ENCODE results near the gene TTC9B.

Gene TTC9B

DNA sequence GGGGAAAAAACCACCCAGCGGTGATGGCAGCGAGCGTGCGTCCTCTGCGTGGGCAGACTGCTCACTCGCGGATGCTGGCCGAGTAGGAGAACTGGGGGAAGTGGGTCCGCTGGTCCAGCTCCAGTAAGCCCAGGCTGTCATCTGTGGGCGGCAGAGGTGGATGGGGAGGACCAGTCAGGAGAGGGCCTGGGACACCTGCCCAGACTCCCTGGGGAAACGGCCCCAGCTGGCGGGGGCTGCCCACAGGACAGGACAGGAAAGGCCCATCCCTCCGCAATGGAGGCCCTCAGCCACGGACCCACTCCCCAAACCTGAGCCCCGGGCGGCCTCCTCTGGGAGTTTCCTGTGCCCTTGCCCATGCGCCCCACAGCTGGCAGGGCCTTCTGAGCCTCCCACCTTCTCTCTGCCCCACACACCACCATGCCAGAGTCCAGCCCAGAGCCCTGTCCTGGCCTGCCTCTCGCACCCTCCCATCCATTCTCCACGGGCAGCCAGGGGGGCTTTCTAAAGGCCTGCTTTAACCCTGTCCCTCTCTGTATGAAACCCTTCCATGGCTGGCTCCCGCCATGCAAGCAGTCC is 15.7 kb upstream of the TTC9B start:
- no peak overlapping the region for H3K4me3 ChIP-seq (replicated peaks; ENCODE audit: low read depth, low read length)
- TF ChIP-seq, protein P1, sequence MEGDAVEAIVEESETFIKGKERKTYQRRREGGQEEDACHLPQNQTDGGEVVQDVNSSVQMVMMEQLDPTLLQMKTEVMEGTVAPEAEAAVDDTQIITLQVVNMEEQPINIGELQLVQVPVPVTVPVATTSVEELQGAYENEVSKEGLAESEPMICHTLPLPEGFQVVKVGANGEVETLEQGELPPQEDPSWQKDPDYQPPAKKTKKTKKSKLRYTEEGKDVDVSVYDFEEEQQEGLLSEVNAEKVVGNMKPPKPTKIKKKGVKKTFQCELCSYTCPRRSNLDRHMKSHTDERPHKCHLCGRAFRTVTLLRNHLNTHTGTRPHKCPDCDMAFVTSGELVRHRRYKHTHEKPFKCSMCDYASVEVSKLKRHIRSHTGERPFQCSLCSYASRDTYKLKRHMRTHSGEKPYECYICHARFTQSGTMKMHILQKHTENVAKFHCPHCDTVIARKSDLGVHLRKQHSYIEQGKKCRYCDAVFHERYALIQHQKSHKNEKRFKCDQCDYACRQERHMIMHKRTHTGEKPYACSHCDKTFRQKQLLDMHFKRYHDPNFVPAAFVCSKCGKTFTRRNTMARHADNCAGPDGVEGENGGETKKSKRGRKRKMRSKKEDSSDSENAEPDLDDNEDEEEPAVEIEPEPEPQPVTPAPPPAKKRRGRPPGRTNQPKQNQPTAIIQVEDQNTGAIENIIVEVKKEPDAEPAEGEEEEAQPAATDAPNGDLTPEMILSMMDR (IDR thresholded peaks at IDR 0.05; ENCODE audit: low read length, missing control alignments), result no peak
- DNase-seq (ENCODE audit: low read depth), result no peak

DNA sequence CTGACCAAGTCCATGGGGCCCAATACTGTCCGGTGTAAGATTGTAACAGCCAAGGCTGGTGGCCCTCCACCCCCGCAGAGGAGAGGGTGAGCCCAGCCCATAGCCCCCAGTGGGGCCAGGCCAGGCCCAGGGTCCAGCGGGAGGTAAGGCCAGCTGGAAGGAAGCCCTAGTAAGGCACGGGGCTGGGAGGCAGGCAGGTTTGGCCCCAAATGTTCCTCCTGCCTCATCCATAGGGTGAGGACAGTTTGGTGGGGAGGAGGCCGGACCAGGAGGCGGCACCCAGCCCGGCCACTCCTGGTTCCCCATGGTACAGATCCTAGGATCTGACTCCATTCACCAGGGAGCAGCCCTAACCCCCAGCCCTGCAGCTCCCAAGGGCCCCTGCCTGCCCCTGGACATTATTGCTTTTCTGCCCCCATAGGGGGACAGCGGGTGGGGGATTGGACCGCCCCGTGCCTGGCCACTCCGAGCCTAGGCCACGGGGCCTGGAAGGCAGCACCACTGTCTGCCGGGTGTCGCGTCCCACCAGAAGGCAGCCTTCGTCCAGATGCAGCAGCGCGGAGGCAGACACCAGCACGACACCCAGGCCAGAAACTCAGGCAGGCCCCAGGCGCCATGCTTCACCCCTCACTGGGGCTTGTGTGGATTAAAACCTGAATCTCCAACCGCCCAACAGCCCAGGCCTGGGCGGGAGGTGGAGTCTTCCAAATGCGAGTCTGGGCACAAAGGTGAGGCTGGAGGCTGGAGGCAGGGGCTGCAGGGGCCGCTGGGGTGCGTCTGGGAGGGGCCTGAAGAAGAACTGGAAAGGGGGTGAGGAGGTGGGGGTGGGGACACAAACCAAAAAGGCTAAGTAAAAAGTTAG is 15.0 kb upstream of the TTC9B start:
- no peak for DNase-seq (ENCODE audit: low read depth)
- TF ChIP-seq, protein P1 (IDR thresholded peaks at IDR 0.05; ENCODE audit: low read length, missing control alignments), result no peak
- no peak overlapping the region for H3K4me3 ChIP-seq (replicated peaks; ENCODE audit: low read depth, low read length)

DNA sequence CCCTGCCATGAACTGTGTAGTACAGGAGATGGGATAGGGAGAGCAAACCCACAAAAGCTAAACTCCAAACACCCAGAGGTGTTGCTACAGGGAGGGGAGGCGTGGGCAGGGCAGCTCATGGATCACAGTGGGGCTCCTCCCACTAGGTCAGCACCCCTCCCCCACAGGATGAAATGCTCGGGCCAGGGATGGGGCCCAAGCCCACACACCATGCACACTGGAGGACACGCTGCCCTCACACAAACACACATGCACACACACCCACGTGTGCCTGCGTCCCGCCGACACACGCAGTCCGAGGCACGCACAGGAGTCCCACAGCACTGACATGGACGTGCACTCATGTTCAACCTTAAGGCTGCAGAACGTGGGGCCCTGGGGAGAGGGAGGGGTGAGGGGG is 14.3 kb upstream of the TTC9B start:
- no peak for DNase-seq (ENCODE audit: low read depth)
- TF ChIP-seq, protein P1 (IDR thresholded peaks at IDR 0.05; ENCODE audit: low read length, missing control alignments), result no peak
- no peak overlapping the region for H3K4me3 ChIP-seq (replicated peaks; ENCODE audit: low read depth, low read length)

DNA sequence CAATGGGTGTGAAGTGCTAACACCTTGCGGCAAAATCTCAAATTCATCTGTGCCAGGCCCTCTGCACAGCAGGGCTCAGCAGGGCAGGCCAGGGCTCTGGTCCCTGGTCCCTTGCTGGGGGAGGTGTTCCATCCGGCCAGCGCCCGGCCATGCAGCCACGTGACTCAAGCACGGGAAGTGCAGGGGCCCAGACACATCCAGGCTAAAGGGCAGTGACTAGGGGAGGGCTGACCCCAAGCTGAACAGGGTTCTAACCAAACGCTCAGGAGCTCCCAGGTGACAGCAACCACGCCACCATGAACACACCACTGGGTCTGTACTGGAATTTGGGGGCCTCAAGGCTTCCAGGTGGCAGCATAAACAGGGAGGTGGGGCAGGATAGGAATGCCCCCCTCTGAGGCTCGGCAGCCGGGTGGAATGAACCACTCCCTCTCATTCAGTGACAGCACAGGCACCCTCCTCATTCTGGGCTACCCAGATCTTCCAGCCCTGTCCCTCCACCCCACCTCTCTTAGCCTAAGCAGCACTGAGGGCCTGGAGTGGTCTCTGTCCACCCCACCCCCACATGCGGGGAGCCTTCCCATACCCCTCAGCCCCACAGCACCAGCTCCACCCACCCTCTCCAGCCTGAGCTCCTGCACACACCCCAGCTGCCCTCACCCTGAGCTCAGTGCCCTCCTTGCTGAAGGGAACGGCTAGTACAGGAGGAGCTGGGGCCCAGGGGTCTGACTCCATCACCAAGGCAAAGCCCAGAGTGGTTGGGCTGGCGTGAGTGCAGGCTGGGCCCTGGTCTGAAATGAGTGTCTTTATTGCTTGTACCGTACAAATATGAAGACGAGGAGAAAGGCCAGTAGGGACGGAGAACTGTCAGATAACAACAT is 13.6 kb upstream of the TTC9B start:
- H3K4me3 ChIP-seq (replicated peaks; ENCODE audit: low read depth, low read length), result no peak overlapping the region
- DNase-seq (ENCODE audit: low read depth), result no peak
- TF ChIP-seq, protein P1 (IDR thresholded peaks at IDR 0.05; ENCODE audit: low read length, missing control alignments), result no peak

DNA sequence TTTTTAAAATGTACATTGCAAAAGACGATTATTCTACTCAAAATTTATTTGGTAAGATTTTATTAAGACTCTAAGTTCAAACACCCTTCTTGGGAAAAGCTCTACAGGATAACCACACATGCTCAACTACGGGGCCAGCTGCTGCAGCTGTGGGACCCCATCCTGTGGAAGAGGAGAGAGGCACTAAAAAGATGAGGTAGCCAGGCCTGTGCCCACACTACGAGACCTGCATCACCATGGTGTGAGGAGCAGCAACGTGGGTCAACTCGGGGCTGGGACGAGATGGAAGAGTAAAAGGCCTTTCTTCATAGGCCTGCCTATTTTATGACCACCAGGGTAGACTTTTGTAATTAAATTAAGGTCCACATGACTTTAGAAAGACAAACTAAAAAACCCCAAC is 12.9 kb upstream of the TTC9B start:
- no peak for DNase-seq (ENCODE audit: low read depth)
- TF ChIP-seq, protein P1 (IDR thresholded peaks at IDR 0.05; ENCODE audit: low read length, missing control alignments), result no peak
- H3K4me3 ChIP-seq (replicated peaks; ENCODE audit: low read depth, low read length), result no peak overlapping the region

DNA sequence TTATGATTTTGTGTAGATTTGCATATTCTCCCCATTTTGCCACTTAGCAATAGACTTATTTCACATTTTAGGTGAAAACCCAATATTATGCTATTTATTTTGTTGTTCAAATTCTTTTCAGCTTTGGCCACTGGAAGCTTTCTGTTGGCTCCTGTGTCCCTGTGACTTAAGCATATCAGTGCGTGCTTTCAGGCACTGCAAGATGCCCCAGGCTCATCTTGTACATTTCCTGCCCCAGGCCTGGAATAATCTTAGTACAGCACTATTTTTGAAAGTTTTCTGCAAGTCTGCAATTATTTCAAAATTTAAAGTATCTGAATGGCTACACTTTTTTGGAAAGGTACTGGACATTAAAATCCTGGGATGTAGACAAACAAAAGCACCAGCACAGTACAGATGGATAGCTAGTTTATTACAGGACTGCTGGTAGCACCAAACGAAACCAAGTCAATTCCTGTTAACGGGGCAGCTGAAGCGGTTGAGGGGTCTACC is 11.8 kb upstream of the TTC9B start:
- TF ChIP-seq, protein P1 (IDR thresholded peaks at IDR 0.05; ENCODE audit: low read length, missing control alignments), result no peak
- no peak for DNase-seq (ENCODE audit: low read depth)
- no peak overlapping the region for H3K4me3 ChIP-seq (replicated peaks; ENCODE audit: low read depth, low read length)
